Sigmoid colon (tissue), 4 donors: Measurements from ENCODE around the gene P2RX2.

ENCODE experiments used
- CTCF ChIP-seq, 4 experiments: fragments of 450-650 bp in 3 of 4; fragments of 200-600 bp in 1 of 4; IDR thresholded peaks; one replicate each; pipeline ENCODE4 v1.5.1; 2016 to 2019; ENCODE audit warnings: antibody characterized with exemption in 4 of 4, mild to moderate bottlenecking in 3 of 4, moderate library complexity in 2 of 4
- EP300 ChIP-seq, 4 donors: sonication (generic); formaldehyde crosslinking; IDR thresholded peaks; one replicate each; pipeline ENCODE4 v1.6.1; 2017; ENCODE audit warnings: antibody characterized with exemption in 4 of 4
- POLR2A ChIP-seq, 2 donors: fragments of 450-650 bp; IDR thresholded peaks; one replicate each; pipeline ENCODE4 v1.6.1; 2016; ENCODE audit warnings: antibody characterized with exemption in 2 of 2, mild to moderate bottlenecking in 2 of 2, moderate library complexity in 2 of 2

GRCh38 chr12:132569856-132570480 is 48.6 kb upstream of the P2RX2 start:
- TF ChIP-seq CTCF (IDR thresholded peaks at IDR 0.05) (no peak), EP300 (IDR thresholded peaks at IDR 0.05) (no peak), POLR2A (IDR thresholded peaks at IDR 0.05) (no peak)
